SK-N-DZ (cell line): ENCODE data around the gene IFT122.

ENCODE experiments used
- DNase-seq: peaks from one replicate; pipeline ENCODE4 v3.0.0-alpha.2; 2015; ENCODE audit warnings: low spot score

Gene IFT122

DNA sequence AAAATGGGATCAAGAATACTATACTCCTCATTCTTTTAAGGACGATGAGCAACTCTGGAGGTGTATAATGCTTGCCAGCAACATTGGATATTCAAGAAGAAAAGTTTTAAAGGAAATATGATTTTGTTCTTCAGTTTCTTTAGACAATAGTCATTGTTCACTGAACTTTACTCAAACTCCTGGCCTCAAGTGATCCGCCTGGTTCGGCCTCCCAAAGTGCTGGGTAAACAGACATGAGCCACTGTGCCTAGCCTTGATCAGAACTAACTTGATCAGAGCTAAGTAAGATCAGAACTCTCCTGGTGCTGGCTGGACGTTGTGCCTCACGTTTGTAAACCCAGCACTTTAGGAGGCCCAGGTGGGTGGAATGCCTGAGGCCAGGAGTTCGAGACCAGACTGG, 24.2 kb upstream of the IFT122 start:
- DNase-seq, result no peak

DNA sequence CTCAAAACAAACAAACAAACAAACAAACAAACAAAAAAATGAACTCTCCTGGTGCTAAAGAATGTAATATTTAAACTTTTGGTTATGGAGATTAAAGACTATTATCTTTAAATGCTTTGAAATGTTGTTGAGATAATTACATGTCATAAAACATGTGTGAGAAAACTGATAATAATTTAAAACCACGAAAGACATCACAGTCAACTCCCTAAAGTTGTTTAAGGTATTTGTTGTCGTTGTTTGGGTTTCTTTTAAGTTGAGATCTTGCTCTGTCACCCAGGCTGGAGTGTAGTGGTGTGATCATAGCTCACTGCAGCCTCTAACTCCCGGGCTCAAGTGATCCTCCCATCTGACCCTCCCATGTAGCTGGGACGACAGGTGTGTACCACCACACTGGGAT, 23.6 kb upstream of the IFT122 start:
- no peak for DNase-seq

DNA sequence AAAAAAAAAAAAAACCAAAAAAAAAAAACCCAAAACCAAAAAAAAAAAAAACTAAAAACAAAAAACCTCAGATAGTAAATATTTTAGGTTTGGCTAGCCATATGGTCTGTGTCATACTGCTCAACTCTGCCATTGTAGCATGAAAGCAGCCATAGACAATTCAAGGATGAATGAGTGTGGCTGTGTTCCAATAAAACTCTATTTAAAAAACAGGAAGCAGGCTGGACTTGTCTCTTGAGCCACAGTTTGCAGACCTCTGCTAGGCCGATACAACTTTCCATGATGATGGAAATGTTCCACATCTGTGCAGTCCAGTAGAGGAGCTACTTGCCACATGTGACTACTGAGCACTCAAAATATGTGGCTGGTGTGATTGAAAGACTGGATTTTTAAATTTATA, 22.7 kb upstream of the IFT122 start:
- DNase-seq, result no peak

DNA sequence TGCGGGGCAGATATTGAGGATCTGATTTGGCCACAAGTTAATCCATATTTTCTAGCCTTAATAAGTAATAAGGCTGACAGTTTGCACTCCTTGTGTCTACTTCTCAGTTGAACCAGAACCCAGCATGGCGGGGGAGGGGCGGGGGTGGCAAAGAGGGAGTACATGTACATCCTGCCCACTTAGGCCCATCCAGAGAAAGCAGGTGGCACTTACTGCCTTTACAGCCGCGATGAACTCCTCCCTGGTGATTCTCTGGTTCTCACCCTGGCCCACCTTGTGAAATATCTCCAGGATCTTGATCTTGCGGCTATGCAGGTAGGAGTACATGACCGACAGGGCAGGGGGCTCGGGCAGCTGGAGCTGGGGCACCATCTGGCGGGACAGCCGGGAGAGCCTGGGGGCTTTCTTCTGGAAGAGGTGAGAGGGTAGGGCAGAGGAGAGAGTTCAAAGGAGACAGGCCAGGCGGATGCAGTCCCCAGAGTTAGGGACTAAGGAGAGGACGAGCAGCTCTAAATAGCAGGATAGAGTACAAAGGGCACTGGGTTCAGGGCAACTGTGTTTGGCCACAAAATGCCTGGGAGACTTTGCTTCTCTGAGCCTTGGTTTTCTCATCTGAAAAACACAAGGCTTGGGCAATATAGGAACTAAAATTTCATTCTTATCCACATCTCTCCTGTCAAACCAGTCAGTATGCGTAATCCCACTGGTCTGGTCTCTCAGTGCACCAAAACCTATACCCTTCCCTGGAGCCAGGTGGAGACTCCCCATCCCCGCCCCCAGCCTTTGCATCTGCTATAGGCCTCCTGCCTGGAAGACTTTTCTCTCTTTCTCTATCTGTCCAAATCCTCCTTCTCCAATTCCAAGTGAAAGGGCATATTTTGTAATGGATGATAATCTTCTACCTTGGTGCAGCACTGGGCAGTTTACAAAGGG, 21.7 kb upstream of the IFT122 start:
- DNase-seq, result no peak

DNA sequence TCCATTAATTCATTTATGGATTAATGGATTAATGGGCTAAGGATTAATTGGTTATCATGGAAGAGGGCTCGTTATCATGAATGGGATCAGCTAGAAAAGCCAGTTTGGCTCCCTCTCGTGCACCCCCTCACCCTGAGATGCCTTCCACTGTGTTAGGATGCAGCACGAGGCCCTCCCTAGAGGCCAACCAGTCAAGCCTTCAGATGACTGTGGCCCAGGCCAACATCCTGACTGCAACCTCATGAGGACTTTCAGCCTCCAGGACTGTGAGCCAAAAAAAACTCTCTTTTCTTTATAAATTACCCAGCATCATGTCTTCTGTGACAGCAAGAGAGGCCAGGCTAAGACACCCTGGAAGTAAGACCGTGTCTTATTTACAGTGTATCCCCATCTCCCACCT, 20.5 kb upstream of the IFT122 start:
- no peak for DNase-seq

DNA sequence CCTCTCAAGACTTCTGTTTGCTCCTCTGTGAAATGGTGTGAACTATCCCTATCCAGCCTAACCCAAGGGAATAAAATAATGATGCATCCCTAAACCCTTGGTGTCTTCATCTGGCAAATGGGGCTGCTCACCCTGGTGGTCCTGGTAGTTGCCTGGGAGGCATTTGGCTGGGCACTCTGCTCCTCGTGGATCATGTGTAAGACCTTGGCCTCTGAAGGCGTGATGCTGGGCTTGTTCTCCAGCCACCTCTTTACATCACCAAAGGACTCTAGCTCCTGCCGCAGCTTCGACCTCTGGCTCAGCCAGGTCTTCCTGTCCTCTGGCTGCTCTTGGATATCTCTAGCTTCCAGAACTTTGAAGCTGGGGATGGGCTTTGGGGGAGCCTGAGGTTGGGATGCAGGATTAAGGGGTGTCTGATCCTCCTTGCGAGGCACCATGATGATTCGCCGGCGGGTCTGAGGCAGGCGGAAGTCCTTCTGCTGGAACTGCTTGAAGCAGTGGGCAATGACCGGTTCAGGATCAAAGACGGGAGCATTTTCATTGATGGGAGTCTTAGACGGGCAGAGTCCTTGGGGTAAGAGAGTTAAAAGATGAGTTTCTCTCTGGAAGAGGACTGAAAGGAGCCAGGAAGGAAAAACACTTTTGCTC, 18.7 kb upstream of the IFT122 start:
- no peak for DNase-seq

DNA sequence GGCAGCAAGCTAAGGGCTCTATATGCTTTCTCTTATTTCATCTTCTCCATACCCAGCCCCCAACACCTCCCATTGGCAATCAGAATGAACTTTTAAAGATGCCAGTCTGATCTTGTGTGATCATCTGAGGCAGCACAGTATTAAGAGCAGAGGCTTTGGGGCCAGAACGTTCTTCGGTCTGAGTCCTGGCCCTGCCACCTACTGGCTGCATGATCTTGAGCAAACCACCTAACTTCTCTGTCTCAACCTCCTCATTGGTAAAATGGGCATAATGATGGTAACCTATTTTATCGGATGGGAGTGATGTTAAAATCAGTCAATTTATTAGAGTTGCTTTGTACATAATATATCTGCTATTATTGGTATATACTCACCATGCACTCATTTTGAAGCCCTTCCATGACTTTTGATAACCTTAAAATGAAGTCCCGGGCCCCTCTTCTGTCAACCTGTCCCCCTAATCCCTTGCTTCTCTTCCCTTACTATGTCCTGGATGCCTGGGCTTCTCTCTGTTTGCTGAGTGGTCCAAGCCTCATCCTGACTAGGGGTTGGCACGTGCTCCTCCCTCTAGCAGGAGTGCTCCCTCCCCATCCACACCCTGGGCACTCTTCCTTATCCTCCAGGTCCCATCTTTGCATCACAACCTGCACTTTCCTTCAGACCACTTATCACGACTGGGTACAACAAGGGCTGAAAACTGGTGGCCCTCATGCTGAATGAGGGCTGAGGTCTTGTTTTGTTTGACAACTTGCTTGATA, 17.9 kb upstream of the IFT122 start:
- DNase-seq, result no peak

DNA sequence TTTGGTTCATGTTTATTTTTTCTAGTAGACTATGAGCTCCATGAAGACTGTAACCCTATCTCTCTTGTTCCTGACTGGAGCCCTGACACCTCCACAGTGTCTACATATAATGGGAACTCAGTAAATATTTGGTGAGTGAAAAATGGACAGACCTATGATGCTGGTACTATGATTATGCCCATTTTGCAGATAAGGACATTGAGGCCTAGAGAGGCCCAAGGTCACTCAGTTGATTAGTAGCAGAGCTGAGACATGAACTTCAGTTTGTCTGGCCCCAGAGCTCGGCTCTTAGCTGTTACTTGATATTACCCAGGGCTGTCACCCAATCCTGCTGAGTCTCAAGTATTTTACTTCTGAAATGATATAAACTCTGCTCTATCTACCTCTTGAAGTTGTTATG, 17.1 kb upstream of the IFT122 start:
- DNase-seq, result no peak

DNA sequence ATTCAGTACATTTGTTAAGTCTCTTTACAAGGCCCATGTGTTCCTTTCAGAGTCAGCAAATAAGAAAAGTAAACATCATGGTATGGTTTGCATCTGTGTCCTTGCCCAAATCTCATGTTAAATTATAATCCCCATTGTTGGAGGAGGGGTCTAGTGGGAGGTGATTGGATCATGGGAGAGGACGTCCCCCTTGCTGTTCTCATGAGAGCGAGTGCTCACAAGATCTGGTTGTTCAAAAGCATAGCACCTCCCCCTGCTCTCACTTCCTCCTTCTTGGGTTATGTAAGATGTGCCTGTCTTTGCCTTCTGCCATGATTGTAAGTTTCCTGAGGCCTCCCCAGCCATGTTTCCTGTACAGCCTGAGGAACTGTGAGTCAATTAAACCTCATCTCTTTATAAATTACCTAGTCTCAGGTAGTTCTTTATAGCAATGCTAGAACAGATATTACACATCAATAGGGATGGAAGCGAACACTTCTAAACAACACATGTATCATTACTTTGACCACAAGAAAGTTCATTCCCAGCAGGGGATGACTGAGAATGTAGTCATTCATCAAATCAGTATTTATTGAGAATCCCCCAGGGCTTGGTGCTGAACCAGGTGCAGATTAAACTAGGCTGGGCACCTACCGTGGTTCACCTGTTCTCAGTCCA, 15.7 kb upstream of the IFT122 start:
- no peak for DNase-seq

DNA sequence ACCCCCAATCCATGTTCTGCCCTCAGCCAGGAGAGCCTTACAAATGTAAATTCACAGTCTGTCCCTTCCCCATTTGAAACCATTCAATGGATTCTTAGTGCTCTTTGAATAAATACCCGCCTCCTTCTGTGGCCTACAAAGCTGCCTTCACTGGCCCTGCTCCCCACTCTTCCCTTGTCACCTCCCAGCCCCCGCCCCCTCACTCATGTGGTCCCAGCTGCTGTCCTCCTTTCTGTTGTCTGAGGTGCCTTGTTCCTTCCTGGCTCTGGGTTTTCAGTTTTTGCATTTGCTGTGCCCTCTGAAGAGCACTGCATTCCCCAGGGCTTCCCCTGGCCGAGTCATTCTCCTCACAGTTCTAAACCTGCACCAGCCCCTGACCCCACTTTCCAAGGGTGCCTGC, 14.8 kb upstream of the IFT122 start:
- DNase-seq, result no peak

DNA sequence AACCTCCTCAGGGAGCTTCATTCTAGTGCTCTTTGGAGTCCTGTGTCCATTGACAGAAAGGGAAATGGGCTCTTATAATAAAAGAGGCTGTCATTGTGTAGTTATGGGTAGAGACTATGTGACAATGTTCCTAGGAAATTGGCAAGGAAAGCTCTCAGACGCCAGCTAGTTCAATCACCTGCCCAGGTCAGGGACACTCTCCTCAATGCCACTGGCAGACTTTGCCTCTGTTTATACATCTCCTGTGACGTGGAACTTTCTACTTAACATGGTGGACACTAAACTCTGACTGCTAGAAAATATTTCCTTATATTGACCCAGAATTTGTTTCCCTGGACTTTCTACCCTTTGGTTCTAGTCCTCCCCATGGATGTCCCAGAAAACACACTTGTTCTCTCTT, 14.4 kb upstream of the IFT122 start:
- no peak for DNase-seq

DNA sequence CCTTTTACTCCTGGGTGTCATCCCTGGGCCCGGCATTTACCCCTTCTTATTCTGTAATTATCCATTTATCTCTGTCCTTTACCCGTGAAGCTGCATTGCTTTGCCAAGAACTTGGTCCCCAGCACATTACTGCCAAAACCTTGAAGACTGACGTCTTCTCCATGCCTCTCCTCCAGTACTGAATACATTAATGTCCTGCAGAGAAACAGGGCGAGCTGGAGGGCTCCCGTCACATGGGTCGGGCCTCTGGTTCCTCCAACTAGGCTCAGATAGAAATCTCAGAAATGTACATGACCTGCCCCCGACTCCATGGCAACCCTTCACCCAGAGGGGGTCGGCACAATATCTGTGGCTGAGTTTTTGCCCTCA, 12.0 kb upstream of the IFT122 start:
- no peak for DNase-seq

DNA sequence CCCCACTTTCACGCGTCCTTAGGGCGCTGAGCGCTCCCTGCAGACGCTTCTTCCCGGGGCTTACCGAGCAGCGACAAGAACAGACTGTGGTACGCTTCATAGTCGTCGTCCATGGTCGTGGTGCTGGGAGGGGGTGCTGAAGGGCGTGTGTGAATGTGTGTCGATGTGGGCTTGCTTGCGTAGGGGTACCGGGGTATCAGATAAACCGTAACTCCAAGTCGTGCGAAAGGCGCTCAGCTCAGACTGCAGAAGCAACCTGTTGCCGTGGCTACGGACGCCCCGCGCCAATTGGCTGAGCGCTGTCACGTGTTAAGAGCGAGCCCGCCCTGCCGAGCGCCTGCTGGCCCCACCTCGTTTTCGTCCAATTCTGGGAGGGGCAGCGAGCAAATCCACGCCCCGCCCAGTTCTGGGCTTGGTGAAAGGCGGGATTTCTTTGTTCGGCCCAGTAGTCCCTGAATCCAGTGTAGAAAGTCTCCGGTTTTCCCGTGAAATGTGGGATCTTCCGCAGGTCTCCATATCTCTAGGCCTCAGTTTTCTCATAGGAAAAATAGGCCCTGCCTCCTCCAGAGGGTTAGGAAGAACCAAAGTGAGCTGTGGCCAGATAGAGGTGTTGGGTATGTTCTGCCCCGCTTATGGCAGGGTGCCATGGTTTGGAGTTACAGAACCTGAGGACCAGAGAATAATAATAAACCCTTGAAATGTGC, 11.5 kb upstream of the IFT122 start, which contains the start of gene EFCAB12:
Gene EFCAB12 (minus strand): TSS at position 261 of the 704 bp plus-strand sequence. CDS start 148 bp downstream, at position 113.
- peak; percentile 91 for DNase-seq

DNA sequence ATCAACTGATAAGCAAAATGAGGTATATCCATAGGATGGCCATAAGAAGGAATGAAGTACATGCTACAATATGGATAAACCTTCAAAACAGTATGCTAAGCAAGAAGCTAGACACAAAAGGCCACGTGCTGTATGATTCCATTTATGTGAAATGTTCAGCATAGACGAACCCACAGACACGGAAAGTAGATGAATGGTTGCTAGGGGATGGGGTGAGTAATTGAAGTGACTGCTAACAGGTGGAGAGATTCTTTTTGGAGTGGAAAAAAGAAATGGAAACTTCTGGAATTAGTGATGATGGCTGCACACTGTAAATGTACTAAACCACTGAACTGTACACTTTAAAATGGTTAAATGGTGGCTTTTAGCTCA, 11.0 kb upstream of the IFT122 start:
- no peak for DNase-seq

DNA sequence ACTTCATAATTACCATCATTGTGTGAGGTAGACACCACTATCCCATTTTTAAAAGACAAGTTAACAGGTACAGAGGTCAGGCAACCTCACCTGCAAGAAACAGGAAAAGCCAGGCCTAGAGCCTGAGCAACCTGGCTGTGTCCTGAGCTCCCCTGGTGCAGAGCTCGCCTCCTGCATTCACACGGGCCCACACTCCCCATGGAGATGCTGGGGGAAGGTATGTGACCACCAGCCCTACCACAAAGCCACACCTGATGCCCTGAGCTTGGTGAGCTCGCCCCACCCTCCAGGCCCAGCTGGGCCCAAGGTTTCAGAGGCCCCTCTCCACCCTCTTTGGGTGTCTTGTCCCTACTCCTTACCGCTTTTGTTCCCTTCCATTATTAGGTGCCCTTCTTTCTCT, 10.4 kb upstream of the IFT122 start:
- DNase-seq, result no peak

DNA sequence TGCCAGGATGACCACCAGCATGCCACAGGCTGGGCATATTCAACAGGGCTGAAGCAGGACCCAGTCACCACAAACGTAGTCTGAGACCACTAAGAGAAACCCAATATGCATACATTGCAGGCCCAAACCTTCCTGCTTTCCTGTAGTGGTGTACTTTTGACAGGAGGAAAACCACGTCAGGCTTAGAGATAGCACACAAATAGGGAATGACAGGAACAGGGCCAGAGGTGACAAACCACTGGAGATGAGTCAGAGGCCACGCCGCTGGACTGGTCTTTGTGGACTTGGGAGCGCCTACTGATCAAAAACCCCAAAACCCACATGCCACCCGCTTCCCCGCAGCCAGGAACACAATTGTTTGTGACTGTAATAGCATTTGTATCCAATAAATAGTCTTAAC, 8.0 kb upstream of the IFT122 start:
- no peak for DNase-seq

DNA sequence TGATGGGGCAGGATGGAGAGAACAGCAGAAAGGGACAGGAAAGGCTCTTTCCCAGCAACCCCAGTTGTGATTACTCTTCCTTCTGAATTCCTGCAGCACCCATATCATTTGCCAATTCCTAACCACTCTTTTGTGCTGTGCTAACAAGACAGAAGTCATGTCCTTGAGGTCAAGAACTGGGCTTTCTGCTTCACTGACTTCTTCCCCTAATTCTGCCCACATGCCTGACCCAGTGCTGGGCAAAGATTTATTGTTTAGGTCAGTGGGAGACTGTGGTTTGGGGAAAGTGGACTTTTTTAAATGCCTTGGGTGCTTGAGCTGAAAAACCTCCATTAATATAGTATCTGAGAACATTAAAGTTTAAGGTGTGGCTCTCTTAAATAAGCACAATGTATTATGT, 7.4 kb upstream of the IFT122 start:
- no peak for DNase-seq

DNA sequence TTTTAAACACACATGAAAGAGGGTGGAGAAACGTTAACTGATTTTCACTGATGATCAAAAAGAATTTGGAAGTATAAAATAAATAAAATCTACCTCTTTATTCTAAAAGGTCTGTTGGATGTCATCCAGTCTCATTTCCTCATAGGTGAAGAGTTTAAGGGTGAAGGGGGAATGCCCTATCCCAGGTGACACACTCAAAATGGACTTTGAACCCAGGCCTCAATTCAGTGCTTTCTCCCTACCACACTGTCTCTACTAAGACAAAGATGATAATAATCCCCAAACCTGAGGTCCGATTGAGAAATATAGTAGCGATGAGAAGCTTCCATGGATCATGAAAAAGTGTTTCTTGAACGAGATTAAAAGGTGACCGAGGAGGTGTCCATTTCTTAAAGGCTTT, 6.5 kb upstream of the IFT122 start:
- no peak for DNase-seq

DNA sequence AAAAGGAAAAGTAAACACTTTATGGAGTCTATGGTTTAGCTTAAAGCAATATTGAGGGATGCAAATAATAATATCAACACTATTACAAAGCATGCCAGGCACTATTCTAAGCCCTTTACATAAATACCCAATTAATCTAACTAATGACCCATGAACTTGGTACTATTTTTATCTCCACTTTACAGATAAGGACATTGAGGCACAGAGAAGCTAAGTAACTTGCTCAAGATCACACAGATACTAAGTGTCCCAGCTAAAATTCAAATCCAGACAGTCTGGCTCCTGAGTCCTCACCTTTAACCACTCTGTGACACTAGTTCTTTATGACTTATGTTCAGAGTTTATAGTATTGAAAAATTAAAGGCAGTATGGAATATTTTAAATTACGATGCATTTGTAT, 5.9 kb upstream of the IFT122 start:
- DNase-seq, result no peak

DNA sequence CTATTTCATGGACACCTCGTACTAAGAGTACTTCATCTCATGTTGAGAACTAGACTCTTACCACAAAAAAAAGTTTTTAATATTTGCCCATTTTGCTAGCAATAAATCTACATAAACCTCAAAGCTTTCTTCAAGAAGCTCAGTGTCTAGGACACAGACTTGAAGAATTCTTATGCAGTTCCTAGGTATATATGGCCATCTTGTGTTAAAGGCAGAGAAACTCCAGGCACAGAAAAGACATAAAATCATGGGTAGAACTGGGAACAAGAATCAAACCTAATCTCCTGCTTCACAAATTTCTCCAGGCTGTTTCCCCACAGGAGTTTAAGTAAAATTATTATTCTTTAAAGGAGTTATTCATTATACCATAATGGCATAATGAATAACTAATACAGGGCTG, 4.7 kb upstream of the IFT122 start:
- DNase-seq, result no peak

DNA sequence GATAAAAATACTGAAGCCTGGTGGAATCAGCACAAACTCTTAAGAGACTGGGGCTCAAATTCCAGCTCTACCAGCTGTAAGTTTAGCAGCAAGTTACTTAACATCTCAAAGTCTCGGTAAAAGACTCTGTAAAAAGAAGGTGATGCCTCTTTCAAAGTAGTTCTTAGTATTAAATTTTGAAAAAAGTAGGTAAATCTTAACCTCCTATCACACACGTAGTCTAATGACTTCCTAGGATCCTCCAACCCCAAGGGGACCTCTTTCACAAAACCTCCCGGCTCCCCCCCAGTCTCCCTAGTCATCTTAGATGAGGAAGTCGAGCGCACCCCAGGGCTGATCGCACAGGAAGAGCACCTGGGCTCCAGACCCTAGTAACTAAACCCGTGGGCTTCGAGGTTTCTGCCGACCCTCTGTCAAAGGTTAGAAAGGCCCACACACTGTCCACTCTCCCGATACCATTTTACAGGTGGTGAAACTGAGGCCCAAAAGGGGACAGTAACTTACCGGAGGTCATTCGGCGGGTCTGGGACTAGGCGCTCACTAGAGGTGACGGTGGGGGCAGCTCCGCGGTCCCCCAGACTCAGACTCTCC, 703 bp upstream of the IFT122 start:
- no peak for DNase-seq
